ENCODE measurements around the gene TOGARAM1. TPM values are rescaled to one million over a fixed set of nuclear protein-coding genes. Genes with fewer than 3 reads are reported as not detected.
A peak's percentile ranks its signal among the peaks of the same experiment; 100 is the strongest.
"Not testable (repeated sequence)": the region's sequence is repeated elsewhere in the genome, so short reads cannot be mapped to it uniquely, and the experiment has no call there.

TOGARAM1 gene
- total RNA-seq, 1 experiment from 2014 or later = 20.7 TPM

DNA sequence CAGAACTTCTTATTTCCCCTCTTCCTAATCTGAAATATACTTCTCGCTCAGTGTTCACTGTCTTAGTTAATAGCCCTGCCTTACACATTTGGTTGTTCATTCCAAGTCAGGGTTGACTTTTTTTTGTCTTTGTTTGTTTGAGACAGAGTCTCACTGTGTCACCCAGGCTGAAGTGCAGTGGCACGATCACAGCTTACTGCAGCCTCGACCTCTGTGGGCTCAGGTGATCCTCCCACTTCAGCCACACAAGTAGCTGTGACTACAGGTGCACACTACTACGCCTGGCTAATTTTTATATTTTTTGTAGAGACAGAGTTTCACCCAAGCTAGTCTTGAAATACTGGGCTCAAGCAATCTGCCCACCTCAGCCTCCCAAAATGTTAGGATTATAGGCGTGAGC lies 79.7 kb downstream of the TOGARAM1 start:
- no peak for DNase-seq (ENCODE audit: low read depth)

DNA sequence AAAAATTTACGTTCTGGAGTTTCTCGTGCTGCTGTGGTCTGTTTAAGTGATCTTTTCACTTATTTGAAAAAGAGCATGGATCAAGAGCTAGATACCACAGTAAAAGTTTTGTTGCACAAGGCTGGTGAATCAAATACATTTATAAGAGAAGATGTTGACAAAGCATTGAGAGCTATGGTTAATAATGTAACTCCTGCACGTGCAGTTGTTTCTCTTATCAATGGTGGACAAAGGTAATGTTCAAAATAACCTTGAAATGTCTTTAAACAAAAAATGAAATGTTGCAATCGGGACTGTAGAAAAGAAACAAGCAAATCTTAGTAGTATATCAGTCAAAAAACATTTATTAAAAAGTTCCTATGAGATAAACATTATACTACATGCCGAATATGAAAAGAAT lies 82.6 kb downstream of the TOGARAM1 start:
- DNase-seq (ENCODE audit: low read depth) = no peak

- DNase-seq (ENCODE audit: low read depth) = no peak
Measured at GRCh38 chr14:45048385-45048784, 86.4 kb downstream of the TOGARAM1 start.

DNA sequence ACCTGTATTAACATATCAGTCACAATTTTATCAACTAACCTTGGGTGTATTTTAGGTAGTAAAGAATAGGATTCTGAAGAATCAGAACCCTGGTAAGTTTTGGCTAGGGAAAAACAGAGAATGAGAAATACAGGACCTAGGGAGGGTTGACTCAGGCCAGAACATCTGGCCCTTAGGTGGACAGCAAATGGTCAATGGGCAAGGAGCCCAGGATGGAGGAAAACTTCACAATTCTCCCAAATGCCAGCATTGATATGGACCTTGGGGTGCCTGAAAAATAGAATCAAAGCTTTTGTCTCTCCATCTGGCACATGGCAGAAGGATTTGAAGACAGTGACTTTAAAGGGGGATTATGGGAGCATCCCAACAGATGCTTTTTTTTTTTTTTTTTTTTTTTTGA lies 89.2 kb downstream of the TOGARAM1 start:
- DNase-seq (ENCODE audit: low read depth) = no peak

GRCh38 chr14:45051896-45052295 lies 89.9 kb downstream of the TOGARAM1 start:
- DNase-seq (ENCODE audit: low read depth) = no peak

DNA sequence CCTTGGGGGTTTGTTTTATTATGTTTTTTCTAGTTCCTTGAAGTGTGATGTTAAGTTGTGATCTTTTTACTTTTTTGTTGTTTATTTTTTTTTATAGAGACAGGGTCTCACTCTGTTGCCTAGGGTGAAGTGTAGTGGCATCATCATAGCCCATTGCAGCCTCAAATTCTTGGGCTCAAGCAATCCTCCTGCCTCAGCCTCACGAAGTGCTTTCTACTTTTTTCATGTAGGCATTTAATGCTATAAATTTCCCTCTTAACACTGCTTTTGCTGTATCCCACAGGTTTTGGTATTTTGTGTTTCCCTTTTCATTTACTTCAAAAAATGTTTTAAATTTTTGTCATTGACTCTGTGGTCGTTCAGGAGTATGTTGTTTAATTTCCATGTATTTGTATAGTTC lies 95.4 kb downstream of the TOGARAM1 start:
- no peak for DNase-seq (ENCODE audit: low read depth)

GRCh38 chr14:45057881-45058364 lies 95.9 kb downstream of the TOGARAM1 start:
- DNase-seq (ENCODE audit: low read depth) = no peak

DNA sequence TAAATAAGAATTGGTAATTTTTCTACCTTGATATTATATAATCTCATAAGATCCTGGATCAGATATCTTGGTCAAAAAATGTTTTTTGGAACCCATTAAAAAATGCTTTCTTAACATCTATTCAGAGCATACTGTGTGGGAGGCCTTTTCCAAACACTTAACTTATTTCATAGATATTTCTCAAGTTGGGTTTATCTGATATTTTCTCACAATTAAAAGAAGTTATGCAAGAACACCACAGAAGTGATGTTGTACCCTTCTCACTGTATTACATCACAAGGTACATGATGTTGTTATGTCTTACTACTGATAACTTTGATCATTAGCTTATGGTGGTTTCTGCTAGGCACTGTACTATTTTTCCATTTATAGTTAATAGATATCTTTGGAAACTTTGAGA lies 98.6 kb downstream of the TOGARAM1 start:
- no peak for DNase-seq (ENCODE audit: low read depth)

- peak; percentile 21 for DNase-seq (ENCODE audit: low read depth)
Measured at GRCh38 chr14:45065540-45065939, 103.5 kb downstream of the TOGARAM1 start.

- DNase-seq (ENCODE audit: low read depth) = peak; percentile 19
Measured at GRCh38 chr14:45065956-45066355, 104.0 kb downstream of the TOGARAM1 start.

- no peak for DNase-seq (ENCODE audit: low read depth)
Measured at GRCh38 chr14:45066667-45067066, 104.7 kb downstream of the TOGARAM1 start.

GRCh38 chr14:45068396-45068795 lies 106.4 kb downstream of the TOGARAM1 start:
- no peak for DNase-seq (ENCODE audit: low read depth)

GRCh38 chr14:45070215-45070614 lies 108.2 kb downstream of the TOGARAM1 start:
- peak; percentile 58 for DNase-seq (ENCODE audit: low read depth)

DNA sequence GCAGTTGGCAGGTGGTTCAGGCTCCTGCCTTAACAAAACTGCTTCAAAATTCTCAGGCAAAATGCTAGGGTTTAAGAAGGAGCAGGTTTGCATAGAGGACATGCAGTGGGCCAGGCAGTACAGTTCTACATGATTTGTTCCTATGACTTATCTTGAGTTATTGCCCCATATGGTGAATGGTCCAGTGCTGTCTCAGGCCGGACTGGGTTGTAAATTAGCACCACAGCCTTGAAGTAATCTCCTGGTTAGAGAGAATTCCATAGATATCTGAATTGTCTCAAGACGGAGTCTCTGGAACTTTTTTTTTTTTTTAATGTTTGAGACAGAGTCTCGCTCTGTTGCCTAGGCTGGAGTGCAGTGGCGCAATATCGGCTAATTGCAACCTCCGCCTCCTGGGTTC lies 110.1 kb downstream of the TOGARAM1 start:
- DNase-seq (ENCODE audit: low read depth) = no peak

DNA sequence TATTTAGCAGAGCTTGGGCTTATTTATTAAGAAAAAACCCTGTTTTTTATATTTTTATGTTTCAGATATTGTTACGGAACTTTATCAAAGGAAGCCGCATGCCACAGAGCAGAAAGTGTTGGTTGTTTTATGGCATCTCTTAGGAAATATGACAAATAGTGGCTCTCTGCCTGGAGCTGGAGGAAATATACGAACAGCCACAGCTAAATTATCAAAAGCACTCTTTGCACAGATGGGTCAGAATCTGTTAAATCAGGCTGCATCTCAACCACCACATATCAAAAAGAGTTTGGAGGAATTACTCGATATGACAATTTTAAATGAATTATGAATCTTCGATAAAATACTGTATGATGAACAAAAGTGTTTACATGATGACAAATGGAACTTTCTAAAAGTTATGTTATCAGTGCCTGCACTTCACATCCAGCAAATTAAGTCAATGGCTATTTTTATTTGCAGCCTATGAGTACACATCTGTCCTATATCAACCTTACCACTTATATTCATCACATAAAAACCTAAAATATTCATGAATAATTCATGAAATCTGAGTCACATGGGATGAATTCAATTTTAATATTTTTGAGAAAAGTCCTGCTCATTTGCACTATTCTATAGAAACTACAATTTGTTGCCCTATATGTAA lies 111.4 kb downstream of the TOGARAM1 start:
- DNase-seq (ENCODE audit: low read depth) = no peak

DNA sequence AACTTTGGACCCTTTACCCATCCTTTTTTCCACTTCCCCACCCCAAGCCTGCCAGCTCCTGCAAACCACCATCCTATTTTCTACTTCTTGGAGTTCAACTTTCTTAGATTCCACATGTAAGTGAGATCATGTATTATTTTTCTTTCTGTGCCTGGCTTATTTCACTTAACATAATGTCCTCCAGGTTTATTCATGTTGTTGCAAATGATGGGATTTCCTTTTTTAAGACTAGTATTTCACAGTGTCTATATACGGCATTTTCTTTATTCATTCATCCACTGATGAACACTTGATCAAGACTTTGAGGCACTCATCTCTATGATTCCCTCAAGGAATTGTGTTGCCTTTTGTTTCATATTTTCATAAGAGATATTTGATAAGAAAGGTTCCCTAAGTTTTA lies 116.3 kb downstream of the TOGARAM1 start:
- no peak for DNase-seq (ENCODE audit: low read depth)

DNA sequence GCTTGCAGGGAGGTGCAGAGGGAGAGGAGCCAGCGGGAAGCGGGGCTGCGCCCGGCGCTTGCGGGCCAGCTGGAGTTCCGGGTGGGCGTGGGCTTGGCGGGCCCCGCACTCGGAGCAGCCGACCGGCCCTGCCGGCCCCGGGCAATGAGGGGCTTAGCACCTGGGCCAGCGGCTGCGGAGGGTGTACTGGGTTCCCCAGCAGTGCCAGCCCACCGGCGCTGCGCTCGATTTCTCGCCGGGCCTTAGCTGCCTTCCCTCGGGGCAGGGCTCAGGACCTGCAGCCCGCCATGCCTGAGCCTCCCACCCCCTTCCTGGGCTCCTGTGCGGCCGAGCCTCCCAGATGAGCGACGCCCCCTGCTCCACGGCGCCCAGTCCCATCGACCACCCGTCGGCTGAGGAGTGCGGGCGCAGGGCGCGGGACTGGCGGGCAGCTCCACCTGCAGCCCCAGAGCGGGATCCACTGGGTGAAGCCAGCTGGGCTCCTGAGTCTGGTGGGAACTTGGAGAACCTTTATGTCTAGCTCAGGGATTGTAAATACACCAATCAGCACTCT lies 118.5 kb downstream of the TOGARAM1 start:
- not testable (repeated sequence) for DNase-seq (ENCODE audit: low read depth)

GRCh38 chr14:45081096-45081495 lies 119.1 kb downstream of the TOGARAM1 start:
- DNase-seq (ENCODE audit: low read depth) = not testable (repeated sequence)

DNA sequence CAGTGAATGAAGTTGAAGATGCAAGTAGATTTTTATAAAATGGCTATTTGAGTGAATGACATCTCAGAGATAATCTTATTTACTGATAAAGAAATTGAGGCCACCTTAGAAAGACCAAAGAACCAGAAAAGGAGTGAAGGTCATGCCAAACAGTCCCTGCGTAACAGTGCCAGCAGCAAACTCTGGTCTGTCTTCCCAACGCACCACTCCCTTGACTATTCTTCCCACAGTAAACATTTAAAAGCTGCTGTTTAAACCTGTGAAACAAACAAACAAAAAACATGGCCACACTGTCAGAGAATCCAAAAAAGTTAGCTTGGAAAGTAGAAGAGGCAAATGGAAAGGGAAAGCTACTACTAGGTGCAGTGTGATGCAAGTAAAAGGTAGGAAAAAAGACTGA lies 120.4 kb downstream of the TOGARAM1 start:
- no peak for DNase-seq (ENCODE audit: low read depth)

- no peak for DNase-seq (ENCODE audit: low read depth)
Measured at GRCh38 chr14:45083617-45083975, 121.6 kb downstream of the TOGARAM1 start.

DNA sequence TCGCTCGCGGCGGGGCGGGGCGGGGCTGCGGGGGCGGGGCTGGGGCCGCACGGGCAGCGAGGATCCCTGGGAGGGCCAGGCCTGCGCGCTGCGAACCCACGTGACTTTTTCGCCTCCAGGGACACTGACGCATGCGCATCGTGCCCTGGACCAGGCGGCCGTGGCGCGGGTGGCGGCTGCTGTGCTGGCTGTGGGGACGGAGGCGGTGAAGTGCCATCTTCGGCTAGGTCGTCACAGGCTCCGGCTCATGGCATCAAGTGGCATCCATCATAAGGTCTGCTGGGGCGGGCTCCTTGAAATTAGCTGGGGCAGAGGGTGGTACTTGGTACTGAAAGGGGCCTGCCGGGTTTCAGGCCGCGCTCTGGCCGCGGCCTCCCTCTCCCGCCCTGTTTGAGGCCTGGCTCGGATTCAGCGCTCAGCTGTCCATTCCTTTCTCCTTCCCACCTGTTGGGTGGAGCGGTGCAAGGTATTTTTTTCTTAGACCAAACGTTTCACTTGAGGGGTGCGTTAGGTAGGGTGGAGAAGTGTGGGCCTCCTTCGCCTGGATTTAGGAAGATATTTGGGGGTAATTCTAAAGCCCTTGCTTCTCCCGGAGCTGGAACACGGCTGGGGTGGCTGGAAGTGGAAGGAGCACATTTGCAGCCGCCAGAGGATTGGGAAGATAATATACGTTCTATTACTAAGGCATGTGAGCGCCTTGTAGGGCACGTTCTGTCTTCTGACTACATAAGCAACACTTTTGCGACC lies 122.2 kb downstream of the TOGARAM1 start, which contains the start of gene PRPF39:
PRPF39 (plus strand) TSS at position 141 of the 747 bp plus-strand sequence. CDS start 11,124 bp downstream, outside the sequence.
- DNase-seq (ENCODE audit: low read depth) = peak; percentile 88

DNA sequence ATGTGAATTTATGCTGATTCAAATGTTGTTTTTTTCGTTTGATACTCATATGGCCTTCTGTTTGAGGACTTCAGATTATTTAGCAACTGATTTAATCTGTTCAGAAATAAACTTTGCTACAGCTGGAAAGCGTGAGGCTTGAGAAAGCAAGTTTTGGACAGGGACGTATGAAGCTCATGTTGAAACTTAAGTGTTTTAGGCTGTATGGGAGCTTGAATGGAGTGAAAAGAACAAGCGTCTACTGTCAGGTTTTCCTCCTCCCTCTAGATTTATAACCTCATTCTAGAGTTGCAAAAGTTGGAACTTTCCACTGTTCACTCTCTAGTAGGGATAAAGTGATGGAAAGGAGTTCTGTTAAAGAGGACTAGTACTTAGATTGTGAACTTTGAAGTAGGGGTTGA lies 123.0 kb downstream of the TOGARAM1 start:
- DNase-seq (ENCODE audit: low read depth) = peak; percentile 17

GRCh38 chr14:45089813-45090212 lies 127.8 kb downstream of the TOGARAM1 start:
- peak; percentile 67 for DNase-seq (ENCODE audit: low read depth)
